Gastroesophageal sphincter (tissue), 4 donors: ENCODE measurements around the gene MEP1B. TPM values are rescaled to one million over a fixed set of nuclear protein-coding genes. Genes with fewer than 3 reads are reported as not detected.

Experiments
- ATAC-seq: fragments of 150-250 bp; one replicate; pipeline ENCODE4 v1.9.1; 2016; ENCODE audit warnings: mild to moderate bottlenecking, moderate library complexity
- H3K27ac ChIP-seq, 4 donors: fragments of 200-600 bp; sonication (generic) in 3 of 4; 1 replicate in 3 of 4; 2 replicates in 1 of 4; pipeline ENCODE4 v1.5.1; 2016 to 2019
- H3K27me3 ChIP-seq: fragments of 200-600 bp; sonication (generic); one replicate; pipeline ENCODE4 v1.5.1; 2019
- H3K36me3 ChIP-seq, 2 donors: fragments of 200-600 bp; sonication (generic); one replicate each; pipeline ENCODE4 v1.5.1; 2019; ENCODE audit warnings: control low read depth in 1 of 2
- H3K4me1 ChIP-seq, 3 donors: fragments of 200-600 bp; sonication (generic); 1 replicate in 2 of 3; 2 replicates in 1 of 3; pipeline ENCODE4 v1.5.1; 2016 to 2019; ENCODE audit warnings: control low read depth in 2 of 3
- H3K4me3 ChIP-seq, 2 donors: fragments of 200-600 bp; sonication (generic); one replicate each; pipeline ENCODE4 v1.5.1; 2019; ENCODE audit warnings: mild to moderate bottlenecking in 1 of 2, moderate library complexity in 1 of 2
- H3K9me3 ChIP-seq, 3 donors: fragments of 200-600 bp; sonication (generic); one replicate each; pipeline ENCODE4 v1.5.1; 2017 to 2019; ENCODE audit warnings: control low read depth in 2 of 3
- CTCF ChIP-seq, 4 experiments: fragments of 200-600 bp in 2 of 4; fragments of 450-650 bp in 2 of 4; sonication (generic) in 1 of 4; IDR thresholded peaks; one replicate each; pipeline ENCODE4 v1.5.1; 2017 to 2019; ENCODE audit warnings: antibody characterized with exemption in 4 of 4, mild to moderate bottlenecking in 2 of 4, moderate library complexity in 2 of 4
- EP300 ChIP-seq: sonication (generic); formaldehyde crosslinking; IDR thresholded peaks from one replicate; pipeline ENCODE4 v1.6.1; 2017; ENCODE audit warnings: antibody characterized with exemption, mild to moderate bottlenecking
- POLR2A ChIP-seq, 2 donors: fragments of 450-650 bp; IDR thresholded peaks; one replicate each; pipeline ENCODE4 v1.6.1; 2017; ENCODE audit warnings: antibody characterized with exemption in 2 of 2, mild to moderate bottlenecking in 2 of 2, moderate library complexity in 1 of 2
- POLR2AphosphoS5 ChIP-seq: sonication (generic); formaldehyde crosslinking; IDR thresholded peaks from one replicate; pipeline ENCODE4 v1.6.1; 2017; ENCODE audit warnings: antibody characterized with exemption
- WGBS, 2 donors: methylation state at CpG; one replicate each; pipeline ENCODE4 v1.1.5; 2018; ENCODE audit warnings: low coverage in 1 of 2; 5-methylcytosine and 5-hydroxymethylcytosine counted together
- total RNA-seq, 4 donors: library from RNA; depleted of rRNA; stranded (reverse); fragments of >200 nt; gene quantifications; one replicate each; pipeline ENCODE4 v1.1.0, GENCODE V29; 2016

MEP1B gene
- total RNA-seq, 4 donors from 2014 or later, result not detected

GRCh38 chr18:32249147-32249929 lies 59.5 kb downstream of the MEP1B start:
- TF ChIP-seq EP300 (no peak), POLR2AphosphoS5 (no peak), CTCF (IDR thresholded peaks at IDR 0.05) (no peak), POLR2A (IDR thresholded peaks at IDR 0.05) (no peak)
- 78 to 81% methylated on average over 8 of the region's 8 CpGs for WGBS, 2 donors
- H3K27me3 ChIP-seq, result no peaks in the 10 kb centered on the region
- H3K27ac ChIP-seq, result no peak overlapping the region
- H3K4me1 ChIP-seq, result no peaks in the 10 kb centered on the region
- no peaks in the 10 kb centered on the region for H3K36me3 ChIP-seq
- H3K4me3 ChIP-seq, result no peak overlapping the region
- no peak for ATAC-seq
- no peaks in the 10 kb centered on the region for H3K9me3 ChIP-seq

DNA sequence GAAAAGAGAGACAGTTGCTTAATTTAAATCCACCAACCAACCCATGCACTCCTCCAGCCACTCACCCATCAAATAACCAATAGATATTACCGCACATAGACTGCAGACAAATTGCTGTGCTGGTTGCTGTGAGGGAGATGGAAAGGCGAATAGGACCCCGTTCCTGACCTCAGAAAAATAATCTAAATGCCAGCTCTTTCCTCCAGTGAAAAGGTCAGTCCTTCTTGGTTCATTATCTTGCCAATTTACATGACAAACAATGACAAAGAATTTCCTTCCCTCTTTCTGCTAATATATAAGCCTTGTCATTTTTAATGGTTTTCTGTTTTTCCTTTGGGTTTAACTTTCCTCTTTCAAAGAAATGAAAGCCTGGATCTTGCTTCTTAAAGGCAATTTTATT lies 61.6 kb downstream of the MEP1B start:
- TF ChIP-seq CTCF (IDR thresholded peaks at IDR 0.05) (no peak), POLR2A (IDR thresholded peaks at IDR 0.05) (no peak), EP300 (no peak), POLR2AphosphoS5 (no peak)
- Histone ChIP-seq H3K27me3 (no peaks in the 10 kb centered on the region), H3K4me3 (no peak overlapping the region), H3K4me1 (no peaks in the 10 kb centered on the region), H3K27ac (no peak overlapping the region), H3K9me3 (no peaks in the 10 kb centered on the region), H3K36me3 (no peaks in the 10 kb centered on the region)
- WGBS, 2 donors, result 53 to 61% methylated on average over 3 of the region's 3 CpGs
- ATAC-seq, result no peak

DNA sequence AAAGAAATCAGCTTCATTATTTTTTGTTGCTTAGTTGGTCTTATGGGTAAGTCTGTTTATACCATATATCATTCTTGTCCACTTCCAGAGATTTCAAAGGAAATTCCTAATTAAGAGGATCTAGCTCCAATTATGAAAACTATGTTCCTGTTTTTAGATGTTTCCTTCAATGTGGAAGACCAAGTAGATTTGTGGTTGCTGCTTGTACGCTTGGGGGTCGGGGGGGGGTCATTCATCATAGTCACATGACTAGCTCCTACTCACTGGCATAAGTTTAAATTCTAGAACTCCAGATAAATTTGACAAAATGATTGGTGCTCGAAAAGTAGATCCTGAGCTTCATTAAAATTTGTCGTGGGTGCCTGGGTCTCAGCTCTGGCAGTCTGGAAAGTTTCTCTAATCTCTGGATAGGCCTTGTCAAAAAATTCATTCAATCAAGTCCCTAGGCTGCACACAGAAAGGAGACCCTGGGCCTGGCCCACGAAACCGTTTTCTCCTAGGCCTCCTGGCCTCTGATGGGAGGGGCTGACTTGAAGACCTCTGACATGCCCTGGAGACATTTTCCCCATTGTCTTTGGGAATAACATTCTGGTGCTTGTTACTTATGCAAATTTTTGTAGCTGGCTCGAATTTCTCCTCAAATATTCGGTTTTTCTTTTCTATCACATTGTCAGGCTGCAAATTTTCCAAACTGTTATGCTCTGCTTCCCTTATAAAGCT lies 62.5 kb downstream of the MEP1B start:
- no peak overlapping the region for H3K4me3 ChIP-seq
- H3K27ac ChIP-seq, result no peak overlapping the region
- no peaks in the 10 kb centered on the region for H3K27me3 ChIP-seq
- H3K4me1 ChIP-seq, result no peaks in the 10 kb centered on the region
- ATAC-seq, result no peak
- 76 to 87% methylated on average over 8 of the region's 8 CpGs for WGBS, 2 donors
- TF ChIP-seq POLR2A (IDR thresholded peaks at IDR 0.05) (no peak), CTCF (IDR thresholded peaks at IDR 0.05) (no peak), EP300 (no peak), POLR2AphosphoS5 (no peak)
- no peaks in the 10 kb centered on the region for H3K36me3 ChIP-seq
- H3K9me3 ChIP-seq, result no peaks in the 10 kb centered on the region

DNA sequence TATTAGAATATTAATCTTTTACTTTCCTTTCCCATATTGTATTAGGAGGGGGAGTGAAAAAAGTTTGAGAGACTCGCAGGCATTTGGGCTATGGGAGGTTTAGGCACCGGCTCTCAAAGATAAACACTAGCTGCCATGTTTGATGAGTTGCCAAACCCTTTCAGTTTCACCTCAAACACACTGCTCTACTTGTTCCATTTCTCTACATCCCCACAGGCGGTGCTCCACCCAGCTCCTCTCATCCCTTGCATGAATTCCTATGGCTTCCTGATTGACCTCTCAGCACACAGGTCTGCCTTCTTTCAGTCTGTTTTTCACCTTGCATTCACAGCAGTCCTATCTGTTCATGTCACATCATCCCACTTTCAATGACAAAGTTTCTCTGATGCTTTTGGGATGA lies 65.7 kb downstream of the MEP1B start:
- Histone ChIP-seq H3K4me1 (no peaks in the 10 kb centered on the region), H3K27ac (no peak overlapping the region), H3K27me3 (no peaks in the 10 kb centered on the region), H3K4me3 (no peak overlapping the region), H3K9me3 (no peaks in the 10 kb centered on the region), H3K36me3 (no peaks in the 10 kb centered on the region)
- no peak for ATAC-seq
- TF ChIP-seq POLR2A (IDR thresholded peaks at IDR 0.05) (no peak), POLR2AphosphoS5 (no peak), CTCF (IDR thresholded peaks at IDR 0.05) (no peak), EP300 (no peak)
- WGBS, 2 donors, result 51 to 67% methylated on average over 1 to 3 of the region's 3 CpGs
